Transverse colon (tissue), 3 donors: Measurements from ENCODE around the gene DGAT2L6.

ENCODE experiments used
- CTCF ChIP-seq, 5 experiments: fragments of 200-600 bp in 3 of 5; fragments of 450-650 bp in 2 of 5; sonication (generic) in 3 of 5; IDR thresholded peaks; 1 replicate in 2 of 5; 2 replicates in 3 of 5; pipeline ENCODE4 v1.5.1; 2016 to 2017; ENCODE audit warnings: antibody characterized with exemption in 5 of 5, inconsistent platforms in 3 of 5, mild to moderate bottlenecking in 2 of 5, moderate library complexity in 1 of 5
- EP300 ChIP-seq: sonication (generic); formaldehyde crosslinking; IDR thresholded peaks from one replicate; pipeline ENCODE4 v1.6.1; 2017; ENCODE audit warnings: antibody characterized with exemption, low read depth
- POLR2A ChIP-seq: fragments of 450-650 bp; IDR thresholded peaks from one replicate; pipeline ENCODE4 v1.6.1; 2016; ENCODE audit warnings: antibody characterized with exemption, mild to moderate bottlenecking, moderate library complexity

DNA sequence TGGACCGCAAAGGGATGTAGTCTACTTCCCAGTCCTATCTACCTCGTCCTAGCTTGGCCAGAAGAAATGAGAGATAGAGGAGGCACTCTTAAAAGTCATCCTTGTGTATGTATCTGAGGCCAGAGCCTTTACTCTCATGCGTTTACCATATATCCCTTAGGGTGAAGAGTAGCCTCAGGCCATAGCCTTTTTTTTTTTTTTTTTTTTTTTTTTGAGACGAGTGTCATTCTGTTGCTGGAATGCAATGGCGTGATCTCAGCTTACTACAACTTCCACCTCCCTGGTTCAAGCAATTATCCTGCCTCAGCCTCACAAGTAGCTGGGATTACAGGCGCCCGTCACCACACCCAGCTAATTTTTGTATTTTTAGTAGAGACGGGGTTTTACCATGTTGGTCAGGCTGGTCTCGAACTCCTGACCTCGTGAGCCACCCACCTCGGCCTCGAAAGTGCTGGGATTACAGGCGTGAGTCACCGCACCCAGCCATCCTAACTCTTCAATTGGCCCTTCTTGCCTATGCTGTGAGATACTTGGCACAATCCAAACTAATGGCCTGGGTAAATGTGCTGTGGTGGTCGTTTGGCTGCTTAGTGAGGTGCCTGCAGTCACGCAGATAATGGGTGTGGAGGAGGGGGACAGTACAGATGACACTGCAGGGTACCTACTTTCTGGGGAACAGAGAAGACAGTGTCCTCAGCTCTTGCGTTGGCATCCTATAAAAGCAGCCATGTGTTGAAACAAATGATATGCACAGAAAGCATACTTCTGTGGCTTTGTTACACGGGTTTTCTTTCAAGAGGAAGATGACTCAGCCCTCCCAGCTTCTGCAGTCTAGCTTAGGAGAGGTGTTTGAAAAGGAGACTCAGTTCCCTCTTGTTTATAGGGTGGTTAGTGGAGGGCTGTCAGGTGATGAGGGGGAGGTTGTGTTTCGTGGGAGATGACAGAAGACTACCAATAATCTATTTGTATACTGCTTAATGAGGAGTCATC is 10.4 kb upstream of the DGAT2L6 start:
- TF ChIP-seq CTCF (IDR thresholded peaks at IDR 0.05) (no peak), POLR2A (no peak), EP300 (no peak)
